ENCODE results near the gene HMGB1. TPM values are rescaled to one million over a fixed set of nuclear protein-coding genes. Genes with fewer than 3 reads are reported as not detected.

HMGB1 gene
- total and polyA plus RNA-seq, 2 donors from 2014 or later = 247 to 264 TPM

DNA sequence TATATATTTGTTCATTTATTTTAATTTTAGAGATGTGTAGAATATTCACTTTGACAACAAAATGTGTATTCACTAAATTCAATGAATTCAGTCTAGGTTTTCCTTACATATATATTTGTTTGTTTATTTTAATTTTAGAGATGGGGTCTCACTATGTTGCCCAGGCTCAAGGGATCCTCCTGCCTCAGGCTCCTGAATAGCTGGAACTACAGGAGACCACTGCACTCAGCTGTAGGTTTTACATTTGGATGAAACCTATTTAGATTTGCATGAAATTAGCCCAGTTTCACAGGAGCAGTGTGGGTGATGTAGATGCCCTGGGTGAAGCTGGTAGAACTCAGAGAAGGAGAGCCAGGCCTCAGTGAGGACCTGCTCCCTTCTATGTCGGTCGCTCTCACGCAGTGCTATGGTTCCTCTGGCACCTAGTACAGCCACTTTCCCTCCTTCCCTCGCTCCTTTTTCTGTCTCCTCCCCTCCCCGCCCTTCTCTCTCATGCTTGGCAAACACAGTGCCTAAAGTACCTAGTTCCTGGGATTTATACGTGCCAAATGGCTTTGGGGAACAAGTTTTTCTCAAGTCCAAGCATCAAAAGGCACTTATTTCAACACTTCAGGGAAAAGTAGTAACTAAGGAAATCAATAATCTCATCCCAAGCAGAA lies 14.7 kb upstream of the HMGB1 start:
- H3K27ac ChIP-seq (ENCODE audit: low read depth in 2 of 2, low read length in 2 of 2) = no peak overlapping the region
- no peak for DNase-seq

DNA sequence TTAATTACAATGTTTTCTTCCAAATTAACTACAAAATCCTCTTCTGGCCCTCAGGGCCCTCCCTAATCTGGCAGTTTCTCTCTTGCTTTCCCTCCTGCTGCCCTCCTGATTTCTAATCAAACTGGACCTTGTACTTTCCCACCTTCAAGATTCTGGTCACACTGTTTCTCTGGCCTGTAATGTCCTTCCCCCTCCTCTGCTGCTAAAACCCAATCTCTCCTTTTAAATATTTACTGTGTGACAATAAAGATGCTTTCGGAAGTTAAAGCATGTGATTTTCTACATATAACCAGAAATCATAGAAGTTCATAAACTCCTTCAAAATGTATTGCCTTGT lies 14.1 kb upstream of the HMGB1 start:
- peak in 1 of 5 donors; percentile 15 for DNase-seq
- Histone ChIP-seq H3K9ac (ENCODE audit: low read length in 3 of 3) (no peak overlapping the region), H3K27ac (ENCODE audit: low read depth in 2 of 2, low read length in 2 of 2) (no peak overlapping the region), H3K27me3 (ENCODE audit: control insufficient read depth, insufficient read depth, low read length) (no peaks in the 10 kb centered on the region), H3K4me1 (ENCODE audit: control insufficient read depth in 2 of 3, insufficient read depth in 2 of 3, low read depth in 1 of 3, low read length in 3 of 3) (peaks cover 0 to 7% (median 0%) of the 10 kb centered on the region in 3 donors), H3K9me3 (ENCODE audit: control insufficient read depth in 2 of 3, insufficient read depth in 1 of 3, low read length in 3 of 3) (no peaks in the 10 kb centered on the region), H3K36me3 (ENCODE audit: control insufficient read depth in 2 of 3, insufficient read depth in 3 of 3, low read length in 3 of 3) (no peaks in the 10 kb centered on the region), H3K4me3 (ENCODE audit: low read length in 3 of 3) (no peak overlapping the region)
- no peak for TF ChIP-seq CTCF (IDR thresholded peaks at IDR 0.05; ENCODE audit: borderline replicate concordance, extremely low read depth, insufficient read depth)
- no peak for FAIRE-seq
- intact Hi-C loops (cut with DNase I) = loop anchor here (10.0 kb wide), 1 partner anchor 75 kb away; no protein-coding TSS in a partner anchor

More for the DNA sequence above, 14.7 kb upstream of the HMGB1 start:
- no peaks in the 10 kb centered on the region for H3K36me3 ChIP-seq (ENCODE audit: control insufficient read depth in 2 of 3, insufficient read depth in 3 of 3, low read length in 3 of 3)
- no peaks in the 10 kb centered on the region for H3K27me3 ChIP-seq (ENCODE audit: control insufficient read depth, insufficient read depth, low read length)
- H3K9me3 ChIP-seq (ENCODE audit: control insufficient read depth in 2 of 3, insufficient read depth in 1 of 3, low read length in 3 of 3) = no peaks in the 10 kb centered on the region
- no peak overlapping the region for H3K4me3 ChIP-seq (ENCODE audit: low read length in 3 of 3)
- H3K4me1 ChIP-seq (ENCODE audit: control insufficient read depth in 2 of 3, insufficient read depth in 2 of 3, low read depth in 1 of 3, low read length in 3 of 3) = peaks cover 0 to 7% (median 0%) of the 10 kb centered on the region in 3 donors
- no peak overlapping the region for H3K9ac ChIP-seq (ENCODE audit: low read length in 3 of 3)
- intact Hi-C loops (cut with DNase I) = loop anchor here (10.0 kb wide), 1 partner anchor 74 kb away; no protein-coding TSS in a partner anchor
- FAIRE-seq = no peak
- no peak for TF ChIP-seq CTCF (IDR thresholded peaks at IDR 0.05; ENCODE audit: borderline replicate concordance, extremely low read depth, insufficient read depth)

DNA sequence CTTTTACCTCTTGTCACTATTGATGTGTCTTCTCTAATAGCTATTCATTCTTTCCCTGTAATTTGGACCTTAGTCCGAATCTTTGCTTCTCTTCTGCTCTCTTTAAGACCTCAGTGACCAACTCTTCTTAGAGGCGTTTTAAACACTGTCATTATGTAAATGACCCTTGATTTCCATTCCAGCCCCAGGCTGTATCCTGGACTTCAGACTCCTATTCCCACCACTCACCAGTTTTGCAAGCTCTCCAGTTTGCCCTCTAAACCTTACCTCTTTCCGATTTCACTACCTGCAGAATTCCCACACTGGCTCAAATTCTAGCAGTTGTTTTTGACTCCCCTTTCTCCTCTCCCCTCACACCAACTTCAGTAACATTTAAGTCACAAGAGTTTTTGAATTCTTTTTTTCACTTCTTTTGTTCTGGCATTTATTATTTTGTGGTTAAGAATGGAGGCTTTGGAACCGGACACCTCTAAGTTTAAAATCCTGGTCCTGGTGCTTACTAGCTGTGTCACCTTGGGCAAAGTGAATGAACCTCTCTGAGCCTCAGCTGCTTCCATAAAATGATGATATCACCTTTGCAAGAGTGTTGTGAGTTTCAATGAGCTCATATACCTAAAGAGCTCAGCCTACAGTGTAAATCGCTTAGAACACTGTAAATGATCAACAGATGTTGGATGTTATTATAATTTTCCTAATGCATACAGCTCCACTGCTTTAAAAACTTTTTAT lies 13.6 kb upstream of the HMGB1 start:
- no peak for FAIRE-seq
- intact Hi-C loops (cut with DNase I) = no loop called here

More for the DNA sequence above, 13.6 kb upstream of the HMGB1 start:
- TF ChIP-seq CTCF (IDR thresholded peaks at IDR 0.05; ENCODE audit: borderline replicate concordance, extremely low read depth, insufficient read depth) = no peak
- Histone ChIP-seq H3K27ac (ENCODE audit: low read depth in 2 of 2, low read length in 2 of 2) (no peak overlapping the region), H3K4me1 (ENCODE audit: control insufficient read depth in 2 of 3, insufficient read depth in 2 of 3, low read depth in 1 of 3, low read length in 3 of 3) (peaks cover 0 to 7% (median 0%) of the 10 kb centered on the region in 3 donors), H3K4me3 (ENCODE audit: low read length in 3 of 3) (peak overlapping the region in 1 of 3 donors; percentile 4), H3K9ac (ENCODE audit: low read length in 3 of 3) (no peak overlapping the region), H3K36me3 (ENCODE audit: control insufficient read depth in 2 of 3, insufficient read depth in 3 of 3, low read length in 3 of 3) (no peaks in the 10 kb centered on the region), H3K27me3 (ENCODE audit: control insufficient read depth, insufficient read depth, low read length) (no peaks in the 10 kb centered on the region), H3K9me3 (ENCODE audit: control insufficient read depth in 2 of 3, insufficient read depth in 1 of 3, low read length in 3 of 3) (no peaks in the 10 kb centered on the region)
- peak in 1 of 5 donors; percentile 27 for DNase-seq

Measured in kidney (tissue), 14 donors.